Measurements from ENCODE around the gene DYRK1B. TPM values are rescaled to one million over a fixed set of nuclear protein-coding genes. Genes with fewer than 3 reads are reported as not detected.
"Not testable (repeated sequence)": the region's sequence is repeated elsewhere in the genome, so short reads cannot be mapped to it uniquely, and the experiment has no call there.

Gene DYRK1B
- total RNA-seq, 1 experiment from 2014 or later = 30.7 TPM

GRCh38 chr19:39810424-39810823, 23.5 kb downstream of the DYRK1B start:
- no peak for DNase-seq (ENCODE audit: low spot score)

GRCh38 chr19:39809368-39809767, 24.6 kb downstream of the DYRK1B start:
- no peak for DNase-seq (ENCODE audit: low spot score)

GRCh38 chr19:39808688-39809087, 25.3 kb downstream of the DYRK1B start:
- DNase-seq (ENCODE audit: low spot score) = not testable (repeated sequence)

GRCh38 chr19:39807846-39808364, 26.1 kb downstream of the DYRK1B start:
- no peak for DNase-seq (ENCODE audit: low spot score)

GRCh38 chr19:39805104-39805503, 28.9 kb downstream of the DYRK1B start:
- no peak for DNase-seq (ENCODE audit: low spot score)

GRCh38 chr19:39802958-39803357, 31.0 kb downstream of the DYRK1B start:
- DNase-seq (ENCODE audit: low spot score) = no peak

- DNase-seq (ENCODE audit: low spot score) = no peak
These were observed 36.9 kb downstream of the DYRK1B start for GRCh38 chr19:39797083-39797482.

- no peak for DNase-seq (ENCODE audit: low spot score)
These were observed 37.9 kb downstream of the DYRK1B start for GRCh38 chr19:39796000-39796498.

GRCh38 chr19:39795001-39795400, 39.0 kb downstream of the DYRK1B start:
- no peak for DNase-seq (ENCODE audit: low spot score)

GRCh38 chr19:39792999-39793546, 40.9 kb downstream of the DYRK1B start:
- peak; percentile 94 for DNase-seq (ENCODE audit: low spot score)

GRCh38 chr19:39788244-39788643, 45.7 kb downstream of the DYRK1B start:
- DNase-seq (ENCODE audit: low spot score) = no peak

- no peak for DNase-seq (ENCODE audit: low spot score)
These were observed 53.1 kb downstream of the DYRK1B start for GRCh38 chr19:39780894-39781293.

GRCh38 chr19:39778763-39779162, 55.2 kb downstream of the DYRK1B start, which contains the start of gene LEUTX:
Gene LEUTX, plus strand, starts transcription at chr19:39778854. Its CDS starts 67 bp downstream, at chr19:39778921.
- no peak for DNase-seq (ENCODE audit: low spot score)

Small RNA genes lying within 50 kb of the gene (small RNA-seq; reads per million reads assigned to genes)
- gene MIR6719 = not detected

Other genes starting within 250 kb of the DYRK1B start
- not detected in 2 replicates for gene LGALS13, start 231.6 kb downstream of the DYRK1B start, total RNA-seq (2014; rRNA removed; shearing (Covaris generic))
- not detected in 2 replicates for gene LGALS16, start 178.2 kb downstream of the DYRK1B start, total RNA-seq (2014; rRNA removed; shearing (Covaris generic))
- gene LGALS14, start 129.7 kb downstream of the DYRK1B start, total RNA-seq (2014; rRNA removed; shearing (Covaris generic)) = not detected in 2 replicates
- gene CLC, start 96.1 kb downstream of the DYRK1B start, total RNA-seq (2014; rRNA removed; shearing (Covaris generic)) = not detected in 2 replicates
- gene LEUTX, start 55.3 kb downstream of the DYRK1B start, total RNA-seq (2014; rRNA removed; shearing (Covaris generic)) = not detected in 2 replicates
- gene FBL, start 12.2 kb upstream of the DYRK1B start, total RNA-seq (2014; rRNA removed; shearing (Covaris generic)) = 575 and 717 TPM in 2 replicates
- gene FCGBP, start 100.5 kb upstream of the DYRK1B start, total RNA-seq (2014; rRNA removed; shearing (Covaris generic)) = 10.1 and 14.8 TPM in 2 replicates
- 284 and 351 TPM in 2 replicates for gene PSMC4, start 137.0 kb upstream of the DYRK1B start, total RNA-seq (2014; rRNA removed; shearing (Covaris generic))
- gene ZNF546, start 162.9 kb upstream of the DYRK1B start, total RNA-seq (2014; rRNA removed; shearing (Covaris generic)) = not detected in 2 replicates
- gene ZNF780B, start 222.1 kb upstream of the DYRK1B start, total RNA-seq (2014; rRNA removed; shearing (Covaris generic)) = 10.2 and 11.5 TPM in 2 replicates

All from HT-29 (cell line).